Muscle of leg (tissue), 16 donors: ENCODE data around the gene HPS6. TPM values are rescaled to one million over a fixed set of nuclear protein-coding genes. Genes with fewer than 3 reads are reported as not detected.
A peak's percentile ranks its signal among the peaks of the same experiment; 100 is the strongest.
"Not testable (repeated sequence)": the region's sequence is repeated elsewhere in the genome, so short reads cannot be mapped to it uniquely, and the experiment has no call there.

Source experiments
- DNase-seq: peaks from one replicate; pipeline ENCODE4 v3.0.0; 2013
- H3K27ac ChIP-seq: one replicate; pipeline ENCODE4 v1.5.1; 2013; ENCODE audit warnings: mild to moderate bottlenecking, low read length, control low read depth
- H3K27me3 ChIP-seq: one replicate; pipeline ENCODE4 v1.6.1; 2013; ENCODE audit warnings: low read length; ENCODE audit not compliant: control insufficient read depth, insufficient read depth
- H3K36me3 ChIP-seq: one replicate; pipeline ENCODE4 v1.6.1; 2013; ENCODE audit warnings: low read length; ENCODE audit not compliant: control insufficient read depth, insufficient read depth
- H3K4me1 ChIP-seq: one replicate; pipeline ENCODE4 v1.6.1; 2013; ENCODE audit warnings: low read length; ENCODE audit not compliant: control insufficient read depth, insufficient read depth
- H3K4me3 ChIP-seq: one replicate; pipeline ENCODE4 v1.5.1; 2013; ENCODE audit warnings: low read length, control low read depth
- H3K9me3 ChIP-seq: replicated peaks from 2 replicates; pipeline ENCODE4 v1.6.1; 2013; ENCODE audit warnings: low read depth, low read length; ENCODE audit not compliant: control insufficient read depth
- WGBS: methylation state at CpG from one replicate; pipeline ENCODE4 v1.1.5; 2013; ENCODE audit warnings: missing lambda C conversion rate; ENCODE audit not compliant: insufficient coverage; 5-methylcytosine and 5-hydroxymethylcytosine counted together
- long read RNA-seq, 11 donors: transcript quantifications; one replicate each; lab custom pipeline, GENCODE V29; 2026
- polyA plus RNA-seq, 8 donors: library from polyadenylated mRNA; unstranded; fragments of 120-200 nt; gene quantifications; one replicate each; pipeline versions ENCODE4 v1.2.1 to v1.2.3, GENCODE V29; 2013; ENCODE audit warnings: inconsistent platforms in 1 of 8, low replicate concordance in 1 of 8; ENCODE audit not compliant: insufficient read length in 8 of 8, insufficient read depth in 1 of 8
- total RNA-seq: library from RNA; stranded (reverse); fragments of 120-200 nt; gene quantifications from one replicate; pipeline ENCODE4 v1.2.4, GENCODE V29; 2013

HPS6 gene
- 10.1 TPM for total RNA-seq
- polyA plus RNA-seq: 10 to 100 TPM in 4 of 8 donors, 1 to 10 TPM in 4; 9.7 to 11.2 (median 10.0) TPM
- long read RNA-seq, donor 1, partial matches to known transcripts: 0 of 4 reads
- long read RNA-seq, donor 1, other reads (novel, unspliced or antisense): 0 of 4 reads
- long read RNA-seq, donor 2: 0 reads
- long read RNA-seq, donor 3, partial matches to known transcripts: 0 of 2 reads
- long read RNA-seq, donor 3, other reads (novel, unspliced or antisense): 0 of 2 reads
- long read RNA-seq, donor 4, transcript HPS6-201 (1 exons, 2,649 nt): major isoform, 12 of 12 reads
- long read RNA-seq, donor 4, partial matches to known transcripts: 0 of 12 reads
- long read RNA-seq, donor 4, other reads (novel, unspliced or antisense): 0 of 12 reads
- long read RNA-seq, donor 5, transcript HPS6-201 (1 exons, 2,649 nt): major isoform, 7 of 7 reads
- long read RNA-seq, donor 5, partial matches to known transcripts: 0 of 7 reads
- long read RNA-seq, donor 5, other reads (novel, unspliced or antisense): 0 of 7 reads
- long read RNA-seq, donor 6, transcript HPS6-201 (1 exons, 2,649 nt): major isoform, 16 of 16 reads
- long read RNA-seq, donor 6, partial matches to known transcripts: 0 of 16 reads
- long read RNA-seq, donor 6, other reads (novel, unspliced or antisense): 0 of 16 reads
- long read RNA-seq, donor 7, transcript HPS6-201 (1 exons, 2,649 nt): major isoform, 13 of 13 reads
- long read RNA-seq, donor 7, partial matches to known transcripts: 0 of 13 reads
- long read RNA-seq, donor 7, other reads (novel, unspliced or antisense): 0 of 13 reads
- long read RNA-seq, donor 8, partial matches to known transcripts: 0 of 4 reads
- long read RNA-seq, donor 8, other reads (novel, unspliced or antisense): 0 of 4 reads
- long read RNA-seq, donor 9, transcript HPS6-201 (1 exons, 2,649 nt): major isoform, 13 of 13 reads
- long read RNA-seq, donor 9, partial matches to known transcripts: 0 of 13 reads
- long read RNA-seq, donor 9, other reads (novel, unspliced or antisense): 0 of 13 reads
- long read RNA-seq, donor 10, transcript HPS6-201 (1 exons, 2,649 nt): major isoform, 8 of 8 reads
- long read RNA-seq, donor 10, partial matches to known transcripts: 0 of 8 reads
- long read RNA-seq, donor 10, other reads (novel, unspliced or antisense): 0 of 8 reads
- long read RNA-seq, donor 11, transcript HPS6-201 (1 exons, 2,649 nt): major isoform, 5 of 5 reads
- long read RNA-seq, donor 11, partial matches to known transcripts: 0 of 5 reads
- long read RNA-seq, donor 11, other reads (novel, unspliced or antisense): 0 of 5 reads

- H3K36me3 ChIP-seq: peaks cover 14% of the 10 kb centered on the region
- under 1% methylated on average over 56 of the region's 61 CpGs for WGBS
- no peaks in the 10 kb centered on the region for H3K9me3 ChIP-seq
- H3K4me1 ChIP-seq: peaks cover 19% of the 10 kb centered on the region
- peak within 1 kb of the TSS; percentile 82 for H3K27ac ChIP-seq
- peak; percentile 95 for DNase-seq
- H3K4me3 ChIP-seq: peak within 1 kb of the TSS; percentile 57
- no peaks in the 10 kb centered on the region for H3K27me3 ChIP-seq
Measured at GRCh38 chr10:102064868-102065560, at the start of gene HPS6. TSS of gene HPS6 (plus strand) at chr10:102065349. CDS start at chr10:102065475, 126 bp downstream.

GRCh38 chr10:102016416-102016815 is 48.7 kb upstream of the HPS6 start:
- Histone ChIP-seq H3K4me3 (no peak overlapping the region), H3K9me3 (no peaks in the 10 kb centered on the region), H3K36me3 (peaks cover 36% of the 10 kb centered on the region), H3K4me1 (no peaks in the 10 kb centered on the region), H3K27ac (no peak overlapping the region), H3K27me3 (no peaks in the 10 kb centered on the region)
- DNase-seq: no peak

GRCh38 chr10:102017295-102017694 is 47.9 kb upstream of the HPS6 start:
- Histone ChIP-seq H3K36me3 (peaks cover 33% of the 10 kb centered on the region), H3K4me3 (no peak overlapping the region), H3K27ac (no peak overlapping the region), H3K9me3 (no peaks in the 10 kb centered on the region), H3K27me3 (no peaks in the 10 kb centered on the region), H3K4me1 (no peaks in the 10 kb centered on the region)
- DNase-seq: no peak
- 89% methylated on average over 1 of the region's 2 CpGs for WGBS

- no peak overlapping the region for H3K27ac ChIP-seq
- DNase-seq: no peak
- H3K9me3 ChIP-seq: no peaks in the 10 kb centered on the region
- no CpG with 5 or more reads among the region's 2 CpGs for WGBS
- H3K27me3 ChIP-seq: no peaks in the 10 kb centered on the region
- no peak overlapping the region for H3K4me3 ChIP-seq
- H3K4me1 ChIP-seq: no peaks in the 10 kb centered on the region
- peaks cover 42% of the 10 kb centered on the region for H3K36me3 ChIP-seq
Measured at GRCh38 chr10:102020938-102021337, 44.2 kb upstream of the HPS6 start.

- Histone ChIP-seq H3K27me3 (no peaks in the 10 kb centered on the region), H3K4me3 (no peak overlapping the region), H3K9me3 (no peaks in the 10 kb centered on the region), H3K4me1 (no peaks in the 10 kb centered on the region), H3K36me3 (peaks cover 27% of the 10 kb centered on the region), H3K27ac (no peak overlapping the region)
- WGBS: 71% methylated on average over 1 of the region's 3 CpGs
- DNase-seq: peak; percentile 57
Measured at GRCh38 chr10:102024799-102025198, 40.4 kb upstream of the HPS6 start.

GRCh38 chr10:102027261-102027660 is 37.9 kb upstream of the HPS6 start:
- H3K9me3 ChIP-seq: no peaks in the 10 kb centered on the region
- no peak overlapping the region for H3K4me3 ChIP-seq
- H3K36me3 ChIP-seq: peaks cover 26% of the 10 kb centered on the region
- H3K27ac ChIP-seq: no peak overlapping the region
- no peaks in the 10 kb centered on the region for H3K4me1 ChIP-seq
- no peak for DNase-seq
- H3K27me3 ChIP-seq: no peaks in the 10 kb centered on the region
- 100% methylated on average over 2 of the region's 2 CpGs for WGBS

GRCh38 chr10:102033787-102034186 is 31.4 kb upstream of the HPS6 start:
- H3K9me3 ChIP-seq: no peaks in the 10 kb centered on the region
- WGBS: 90% methylated on average over 2 of the region's 2 CpGs

GRCh38 chr10:102035807-102036206 is 29.3 kb upstream of the HPS6 start:
- not testable (repeated sequence) for H3K4me1 ChIP-seq, H3K4me3 ChIP-seq, H3K27ac ChIP-seq, DNase-seq, H3K9me3 ChIP-seq, H3K27me3 ChIP-seq
- WGBS: 98% methylated on average over 20 of the region's 33 CpGs
- peaks cover 23% of the 10 kb centered on the region for H3K36me3 ChIP-seq

More at GRCh38 chr10:102033787-102034186, 31.4 kb upstream of the HPS6 start:
- H3K36me3 ChIP-seq: peaks cover 27% of the 10 kb centered on the region
- H3K4me3 ChIP-seq: no peak overlapping the region
- no peaks in the 10 kb centered on the region for H3K27me3 ChIP-seq
- no peak overlapping the region for H3K27ac ChIP-seq
- no peak for DNase-seq
- H3K4me1 ChIP-seq: no peaks in the 10 kb centered on the region

GRCh38 chr10:102038410-102038809 is 26.7 kb upstream of the HPS6 start:
- H3K27me3 ChIP-seq: no peaks in the 10 kb centered on the region
- no peak overlapping the region for H3K4me3 ChIP-seq
- no peaks in the 10 kb centered on the region for H3K9me3 ChIP-seq
- H3K4me1 ChIP-seq: no peaks in the 10 kb centered on the region
- DNase-seq: no peak
- no peak overlapping the region for H3K27ac ChIP-seq
- H3K36me3 ChIP-seq: peaks cover 18% of the 10 kb centered on the region
